ENCODE results near the gene TMEM30B.

GRCh38 chr14:61277232-61277631 is 3.9 kb downstream of the TMEM30B start:
- TF ChIP-seq CTCF (IDR thresholded peaks at IDR 0.05; ENCODE audit: insufficient read depth, low read length) (no peak), SPI1 (IDR thresholded peaks at IDR 0.05; ENCODE audit: borderline replicate concordance, low read depth) (no peak), POLR2AphosphoS5 (IDR thresholded peaks at IDR 0.05; ENCODE audit: low read depth) (no peak), REST (IDR thresholded peaks at IDR 0.05; ENCODE audit: insufficient replicate concordance, low read depth) (no peak), GABPA (IDR thresholded peaks at IDR 0.05; ENCODE audit: low read depth) (no peak)
